ENCODE results near the gene PAQR4. TPM values are rescaled to one million over a fixed set of nuclear protein-coding genes. Genes with fewer than 3 reads are reported as not detected.

Gene PAQR4
- total and polyA plus RNA-seq, 2 donors (not counting 1 experiment from before 2014, with no cell fraction given): 1.5 to 3.0 TPM

- Histone ChIP-seq H3K4me2 (ENCODE audit: extremely low read depth, insufficient read depth, low read length) (no peak overlapping the region), H3K9me3 (ENCODE audit: control insufficient read depth, insufficient read depth, low read depth, low read length) (no peaks in the 10 kb centered on the region)
- TF ChIP-seq CTCF (conservative IDR thresholded peaks at IDR 0.05 in 1 of 2, IDR thresholded peaks at IDR 0.05 in 1 of 2; ENCODE audit: low read depth in 1 of 2, low read length in 2 of 2): no peak
- no peak for TF ChIP-seq EZH2 (IDR thresholded peaks at IDR 0.05; ENCODE audit: low read length, missing control alignments)
Observed at GRCh38 chr16:2953706-2954627, 15.2 kb upstream of the PAQR4 start.

DNA sequence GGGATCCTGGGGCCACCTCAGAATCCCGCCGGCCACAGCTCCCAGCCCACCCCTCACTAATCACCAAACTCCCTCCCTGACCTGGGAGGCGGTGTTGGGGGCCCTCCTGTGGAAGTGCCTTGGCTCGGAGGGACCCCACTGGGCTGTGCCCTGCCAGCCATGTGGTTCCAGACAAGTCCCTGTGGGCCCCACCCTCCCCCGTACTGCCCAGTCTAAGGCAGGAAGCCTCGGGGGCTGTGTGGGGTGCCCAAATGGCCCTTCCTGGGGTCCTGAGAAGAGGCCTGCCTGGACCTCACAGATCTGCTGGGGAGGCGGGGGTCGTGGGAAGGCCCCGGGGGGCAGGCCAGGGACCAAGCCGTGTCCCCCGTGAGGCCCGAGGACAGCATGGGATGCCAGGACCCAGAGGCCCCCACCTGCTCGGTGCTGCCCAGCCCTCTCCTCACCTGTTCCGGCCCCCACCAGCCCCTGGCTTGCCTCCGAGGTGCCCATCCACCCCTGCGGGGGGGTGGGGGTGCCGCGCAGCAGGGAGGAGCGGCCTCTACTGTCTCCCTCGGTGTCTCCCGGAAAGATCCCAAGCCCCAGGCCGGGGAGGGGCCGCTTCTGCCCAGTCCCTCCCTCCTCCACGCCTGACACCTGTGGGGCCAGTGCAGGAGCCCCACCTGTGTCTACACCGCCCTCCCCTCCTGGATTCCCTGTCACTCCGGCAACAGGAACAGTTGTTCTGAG, 14.3 kb upstream of the PAQR4 start:
- Histone ChIP-seq H3K4me1 (ENCODE audit: control insufficient read depth, extremely low read depth, insufficient read depth, low read length) (no peaks in the 10 kb centered on the region), H3K36me3 (ENCODE audit: control insufficient read depth, insufficient read depth, low read length) (peaks cover 1% of the 10 kb centered on the region), H2AFZ (ENCODE audit: low read length) (no peak overlapping the region), H3K9me3 (ENCODE audit: control insufficient read depth, insufficient read depth, low read depth, low read length) (no peaks in the 10 kb centered on the region), H3K4me3 (replicated peaks in 1 of 4; ENCODE audit: control extremely low read depth in 1 of 4, insufficient read depth in 1 of 4, low read depth in 3 of 4, low read length in 4 of 4) (no peak overlapping the region), H3K27me3 (ENCODE audit: control insufficient read depth, insufficient read depth, low read length) (peaks cover 7% of the 10 kb centered on the region), H3K4me2 (ENCODE audit: extremely low read depth, insufficient read depth, low read length) (no peak overlapping the region), H3K9ac (ENCODE audit: insufficient read depth, low read length) (no peak overlapping the region), H3K27ac (ENCODE audit: insufficient read depth, low read length) (no peak overlapping the region), H4K20me1 (ENCODE audit: control insufficient read depth, extremely low read depth, insufficient read depth, low read length) (no peaks in the 10 kb centered on the region), H3K79me2 (ENCODE audit: control insufficient read depth, insufficient read depth, low read length) (no peaks in the 10 kb centered on the region)
- TF ChIP-seq CTCF (conservative IDR thresholded peaks at IDR 0.05 in 1 of 2, IDR thresholded peaks at IDR 0.05 in 1 of 2; ENCODE audit: low read depth in 1 of 2, low read length in 2 of 2): no peak
- TF ChIP-seq EZH2 (IDR thresholded peaks at IDR 0.05; ENCODE audit: low read length, missing control alignments): no peak
- DNase-seq (ENCODE audit: low read depth in 2 of 2): no peak

More at GRCh38 chr16:2953706-2954627, 15.2 kb upstream of the PAQR4 start:
- Histone ChIP-seq H3K27me3 (ENCODE audit: control insufficient read depth, insufficient read depth, low read length) (peaks cover 7% of the 10 kb centered on the region), H3K79me2 (ENCODE audit: control insufficient read depth, insufficient read depth, low read length) (no peaks in the 10 kb centered on the region), H4K20me1 (ENCODE audit: control insufficient read depth, extremely low read depth, insufficient read depth, low read length) (no peaks in the 10 kb centered on the region), H3K27ac (ENCODE audit: insufficient read depth, low read length) (no peak overlapping the region), H2AFZ (ENCODE audit: low read length) (no peak overlapping the region), H3K9ac (ENCODE audit: insufficient read depth, low read length) (no peak overlapping the region), H3K4me3 (replicated peaks in 1 of 4; ENCODE audit: control extremely low read depth in 1 of 4, insufficient read depth in 1 of 4, low read depth in 3 of 4, low read length in 4 of 4) (no peak overlapping the region), H3K4me1 (ENCODE audit: control insufficient read depth, extremely low read depth, insufficient read depth, low read length) (no peaks in the 10 kb centered on the region), H3K36me3 (ENCODE audit: control insufficient read depth, insufficient read depth, low read length) (peaks cover 3% of the 10 kb centered on the region)
- DNase-seq (ENCODE audit: low read depth in 2 of 2): no peak

DNA sequence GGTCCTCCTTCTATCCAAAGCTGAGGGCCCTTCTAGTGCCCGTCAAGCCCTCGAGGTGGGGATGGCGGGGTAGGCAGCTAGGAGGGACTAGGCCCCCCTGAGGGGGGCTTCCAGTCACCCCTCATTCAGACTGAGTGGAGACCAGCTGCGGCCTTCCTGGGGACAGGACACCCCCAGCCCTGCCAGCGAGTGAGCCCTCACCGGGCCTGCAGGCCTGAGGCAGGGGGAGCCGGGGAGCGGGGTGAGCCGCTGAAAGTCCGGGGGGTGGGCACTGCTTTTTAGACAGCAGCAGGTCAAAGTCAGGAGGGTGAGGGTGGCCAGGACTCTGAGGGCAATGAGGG, 13.7 kb upstream of the PAQR4 start:
- Histone ChIP-seq H3K4me3 (replicated peaks in 1 of 4; ENCODE audit: control extremely low read depth in 1 of 4, insufficient read depth in 1 of 4, low read depth in 3 of 4, low read length in 4 of 4) (no peak overlapping the region), H3K27me3 (ENCODE audit: control insufficient read depth, insufficient read depth, low read length) (peaks cover 7% of the 10 kb centered on the region), H3K9me3 (ENCODE audit: control insufficient read depth, insufficient read depth, low read depth, low read length) (no peaks in the 10 kb centered on the region), H3K9ac (ENCODE audit: insufficient read depth, low read length) (no peak overlapping the region), H3K79me2 (ENCODE audit: control insufficient read depth, insufficient read depth, low read length) (no peaks in the 10 kb centered on the region), H3K4me2 (ENCODE audit: extremely low read depth, insufficient read depth, low read length) (no peak overlapping the region), H4K20me1 (ENCODE audit: control insufficient read depth, extremely low read depth, insufficient read depth, low read length) (no peaks in the 10 kb centered on the region), H3K4me1 (ENCODE audit: control insufficient read depth, extremely low read depth, insufficient read depth, low read length) (no peaks in the 10 kb centered on the region), H3K36me3 (ENCODE audit: control insufficient read depth, insufficient read depth, low read length) (no peaks in the 10 kb centered on the region), H3K27ac (ENCODE audit: insufficient read depth, low read length) (no peak overlapping the region), H2AFZ (ENCODE audit: low read length) (no peak overlapping the region)
- no peak for DNase-seq (ENCODE audit: low read depth in 2 of 2)
- no peak for TF ChIP-seq EZH2 (IDR thresholded peaks at IDR 0.05; ENCODE audit: low read length, missing control alignments)
- no peak for TF ChIP-seq CTCF (conservative IDR thresholded peaks at IDR 0.05 in 1 of 2, IDR thresholded peaks at IDR 0.05 in 1 of 2; ENCODE audit: low read depth in 1 of 2, low read length in 2 of 2)
